Mucosa of gallbladder (tissue), 1 donor: ENCODE results near the gene TDRD1. TPM values are rescaled to one million over a fixed set of nuclear protein-coding genes. Genes with fewer than 3 reads are reported as not detected.
A peak's percentile ranks its signal among the peaks of the same experiment; 100 is the strongest.

Experiments
- DNase-seq: peaks from one replicate; pipeline ENCODE4 v3.0.0-alpha.2; 2020; ENCODE audit warnings: low spot score
- total RNA-seq: library from RNA; stranded (reverse); gene quantifications from one replicate; pipeline ENCODE4 v1.2.1, GENCODE V29; 2021
- donor health status: DM: no; HTN: no; CAD: no.

The TDRD1 gene
- total RNA-seq, 1 donor from 2014 or later, result 2.0 TPM

DNA sequence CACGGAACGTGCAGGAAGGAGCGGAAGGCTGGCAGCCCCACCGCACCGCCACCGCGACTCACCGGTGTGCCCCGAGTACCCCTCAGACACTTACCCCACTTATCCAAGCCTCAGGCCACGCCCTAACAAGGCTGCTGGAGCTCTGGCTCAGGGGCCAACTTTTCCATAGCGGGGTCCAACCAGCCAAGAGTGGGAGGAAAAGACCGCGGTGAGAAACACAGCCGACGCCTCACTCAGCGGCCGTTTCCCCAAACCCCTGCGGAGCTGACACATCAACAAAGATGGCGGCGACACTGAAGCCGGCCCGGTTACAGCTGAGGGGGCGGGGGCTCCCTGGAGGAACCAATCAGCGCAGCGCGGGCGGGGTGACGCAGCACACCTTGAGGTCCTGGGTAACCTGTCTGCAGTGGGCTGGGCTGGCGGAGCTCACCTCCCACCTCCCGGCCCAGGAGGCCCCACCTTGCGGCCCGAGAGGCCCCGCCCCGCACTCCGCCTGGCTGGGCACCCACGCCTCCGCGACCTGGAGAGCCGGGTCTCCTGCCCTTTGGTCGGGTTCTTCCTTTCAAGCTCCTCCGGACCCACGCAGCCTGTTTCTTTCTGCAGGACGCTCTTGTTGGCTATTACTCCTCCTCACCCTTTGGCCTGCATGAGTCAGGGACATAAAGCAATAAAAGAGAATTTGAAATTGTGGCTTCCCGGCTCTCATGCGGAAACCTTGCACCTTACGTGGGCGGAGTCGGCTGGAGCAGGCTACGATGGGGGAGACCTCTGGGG, 5.0 kb upstream of the TDRD1 start, which contains the start of gene CCDC186:
Gene CCDC186, minus strand, starts transcription at position 283 of the 774 bp plus-strand sequence. CDS start 10,935 bp downstream, outside the sequence.
- peak; percentile 97 for DNase-seq

DNA sequence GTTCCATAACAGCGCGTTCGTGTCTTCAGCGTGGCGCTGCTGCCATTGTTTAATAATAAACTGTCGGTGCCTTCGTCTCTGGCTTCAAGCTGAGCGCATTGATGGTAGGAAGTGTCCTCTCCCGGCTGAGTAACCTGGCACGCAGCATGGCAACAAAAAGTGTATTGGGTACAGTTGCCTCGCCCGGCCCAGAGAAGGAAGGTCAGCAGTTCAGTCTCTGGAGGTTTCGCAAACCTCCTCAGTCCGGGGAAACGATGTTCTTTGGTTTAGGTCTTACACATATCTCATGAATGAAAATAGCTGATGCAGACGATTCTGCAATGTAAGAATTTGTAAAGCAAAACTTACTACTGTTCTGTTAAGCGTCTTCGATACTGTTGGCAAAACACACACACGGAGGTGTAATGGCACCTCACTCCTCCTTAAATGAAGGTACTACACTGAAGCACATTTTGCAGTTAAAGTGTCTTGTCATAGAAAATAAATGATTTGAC, 4.4 kb upstream of the TDRD1 start:
- peak; percentile 39 for DNase-seq

DNA sequence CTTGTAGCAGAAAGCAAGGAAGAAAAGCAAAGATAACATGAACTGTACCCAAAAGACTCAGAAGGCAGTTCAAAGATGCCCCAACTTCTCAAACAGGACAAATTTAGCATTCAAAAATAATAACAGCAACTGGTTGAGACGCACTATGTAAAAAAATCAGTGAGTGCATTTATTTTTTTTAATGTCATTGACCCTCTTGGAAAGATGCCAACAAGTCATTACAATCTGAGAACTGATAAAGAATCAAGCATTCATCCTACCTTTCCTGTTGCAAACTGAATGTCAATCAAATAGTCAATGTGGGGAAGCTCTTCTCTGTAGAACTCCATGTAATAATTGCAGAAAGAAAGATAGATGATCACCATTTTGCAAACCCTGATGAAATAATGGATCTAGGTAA, 3.5 kb upstream of the TDRD1 start:
- no peak for DNase-seq

DNA sequence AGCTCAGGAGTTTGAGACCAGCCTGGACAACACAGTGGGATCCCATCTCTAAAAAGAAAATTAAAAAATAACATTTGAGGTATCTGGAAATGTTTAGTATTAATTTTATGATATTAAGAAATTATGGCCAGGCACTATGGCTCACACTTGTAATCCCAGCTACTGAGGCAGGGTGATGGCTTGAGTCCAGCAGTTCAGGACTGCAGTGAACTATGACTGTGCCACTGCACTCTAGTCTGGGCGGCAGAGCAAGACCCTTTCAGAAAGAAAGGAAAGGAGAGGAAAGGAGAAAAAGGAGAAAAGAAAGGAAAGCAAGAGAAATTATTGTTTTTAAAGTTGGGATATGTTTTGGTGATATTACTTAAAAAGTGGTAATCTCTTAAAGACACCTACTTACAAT, 2.6 kb upstream of the TDRD1 start:
- no peak for DNase-seq

DNA sequence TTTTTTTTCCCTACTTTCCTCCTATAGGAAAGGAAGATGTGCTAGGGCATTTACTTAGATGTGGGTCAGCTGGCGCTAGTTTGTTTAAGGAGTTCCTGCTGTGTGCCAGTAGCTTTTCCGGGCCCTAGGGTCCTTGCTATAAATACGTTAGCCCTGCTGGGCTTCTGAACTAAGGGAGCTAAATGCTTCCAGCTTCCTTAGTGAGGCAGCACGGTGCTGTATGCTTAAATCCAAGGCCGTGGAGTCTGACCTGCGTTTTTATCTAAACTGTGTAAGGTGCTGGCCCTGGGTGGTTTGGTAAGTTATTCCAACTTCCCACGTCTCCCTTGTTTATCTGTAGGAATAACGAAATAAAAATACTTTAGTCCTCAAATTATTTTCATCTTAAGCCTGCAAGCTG, 594 bp downstream of the TDRD1 start:
- DNase-seq, result no peak

DNA sequence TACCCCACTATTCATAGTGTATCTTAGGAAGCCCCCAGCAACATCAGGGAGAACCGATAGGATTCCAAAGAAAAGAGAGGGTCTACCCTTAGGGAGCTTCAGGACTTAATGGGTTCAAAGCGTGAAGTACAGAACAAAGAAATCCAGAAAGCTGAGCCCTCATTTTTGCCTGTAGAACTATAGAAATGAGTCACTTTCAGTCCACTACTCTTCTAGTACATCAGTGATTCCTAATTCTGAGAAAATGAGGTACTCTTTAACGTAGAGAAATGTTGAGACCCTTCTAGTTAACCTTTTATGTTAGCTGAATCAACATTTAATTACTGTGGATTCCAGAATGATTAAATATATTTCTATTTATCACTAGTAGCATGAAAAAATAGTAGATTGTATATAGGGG, 1.8 kb downstream of the TDRD1 start:
- DNase-seq, result no peak

DNA sequence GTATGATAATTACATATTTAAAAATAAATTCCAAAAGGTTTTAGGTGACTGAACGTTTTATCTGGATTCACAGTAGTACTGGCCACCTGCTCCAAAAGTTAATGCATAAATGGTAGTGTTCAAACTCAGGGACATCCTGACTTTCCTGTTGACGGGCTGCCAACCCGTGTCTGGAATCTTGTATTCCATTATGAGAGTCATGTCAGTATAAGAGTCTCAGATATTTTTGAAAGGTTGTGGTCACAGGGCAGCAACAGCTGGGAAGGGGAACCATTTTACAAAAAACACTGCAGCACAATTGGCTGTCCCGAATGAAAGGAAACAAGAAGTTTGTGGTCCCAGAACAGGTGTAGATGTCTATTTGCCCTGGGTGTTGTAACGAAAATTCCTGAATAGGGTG, 2.8 kb downstream of the TDRD1 start:
- DNase-seq, result no peak

DNA sequence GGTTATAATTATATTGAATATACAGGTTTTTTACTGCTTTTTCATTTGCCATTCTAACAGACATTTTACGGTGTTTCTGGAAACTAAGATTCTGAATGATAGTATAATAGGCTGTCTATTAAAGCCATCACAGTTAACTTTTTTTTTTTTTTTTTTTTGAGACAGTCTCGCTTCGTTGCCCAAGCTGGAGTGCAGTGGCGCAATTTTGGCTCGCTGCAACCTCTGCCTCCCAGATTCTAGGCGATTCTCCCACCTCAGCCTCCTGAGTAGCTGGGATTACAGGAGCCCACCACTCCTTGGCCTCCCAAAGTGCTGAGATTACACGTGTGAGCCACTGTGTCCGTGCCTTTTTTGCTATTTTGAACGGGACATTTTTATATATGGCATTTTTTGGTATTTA, 4.4 kb downstream of the TDRD1 start:
- DNase-seq, result no peak

DNA sequence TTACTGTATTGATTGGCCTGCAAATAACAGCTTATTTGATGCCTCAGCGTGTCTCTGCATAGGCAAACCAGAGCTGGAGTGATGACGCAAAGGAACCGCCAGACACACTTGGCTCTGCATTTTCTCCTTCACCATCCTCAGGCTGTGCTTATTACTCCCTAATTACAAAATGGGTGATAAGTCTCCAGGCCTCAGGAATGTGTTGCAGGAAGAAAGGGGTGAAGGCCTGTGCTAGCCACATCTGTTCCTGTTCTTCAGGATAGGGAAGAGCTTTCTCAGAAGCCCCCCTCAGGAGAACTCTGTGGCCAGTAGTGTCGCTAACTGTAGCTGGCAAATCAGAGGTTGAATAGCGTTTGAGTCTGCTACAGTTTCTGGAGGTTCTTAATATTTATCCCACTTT, 5.1 kb downstream of the TDRD1 start:
- DNase-seq, result no peak

DNA sequence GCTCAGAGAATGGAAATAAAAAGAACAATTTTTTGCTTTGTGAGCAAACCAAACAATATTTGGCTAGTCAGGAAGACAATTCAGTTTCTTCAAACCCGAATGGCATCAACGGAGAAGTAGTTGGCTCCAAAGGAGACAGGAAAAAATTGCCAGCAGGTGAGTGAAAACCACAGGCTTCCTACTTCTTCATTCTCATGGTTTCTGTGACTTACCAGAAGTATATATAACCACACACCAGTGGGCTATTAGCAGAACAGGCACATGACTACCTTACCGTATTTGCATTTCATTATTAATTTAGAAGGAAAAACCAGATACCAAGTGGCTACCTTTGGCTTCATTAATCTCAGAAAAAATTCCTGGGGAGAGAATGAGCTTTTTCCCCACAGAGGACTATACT, 8.8 kb downstream of the TDRD1 start:
- no peak for DNase-seq

DNA sequence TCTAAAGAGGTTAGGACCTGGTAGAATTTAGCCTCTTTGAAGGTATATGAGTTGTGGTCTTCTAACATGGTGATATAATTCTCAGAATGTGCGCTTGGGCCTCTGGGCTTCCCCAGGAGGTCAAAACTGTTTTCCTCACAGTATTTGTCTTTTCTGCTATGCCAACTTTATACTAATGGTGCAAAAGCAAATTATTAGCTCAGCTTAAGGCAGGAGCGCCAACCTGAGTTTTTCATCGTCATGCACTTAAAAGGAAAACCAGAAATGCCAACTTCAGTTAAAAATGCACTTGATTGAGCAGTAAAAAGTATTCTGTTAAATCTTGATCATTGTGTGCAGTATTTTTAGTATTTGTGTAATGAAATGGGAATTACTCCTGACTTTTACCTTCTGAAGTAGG, 9.7 kb downstream of the TDRD1 start:
- no peak for DNase-seq

DNA sequence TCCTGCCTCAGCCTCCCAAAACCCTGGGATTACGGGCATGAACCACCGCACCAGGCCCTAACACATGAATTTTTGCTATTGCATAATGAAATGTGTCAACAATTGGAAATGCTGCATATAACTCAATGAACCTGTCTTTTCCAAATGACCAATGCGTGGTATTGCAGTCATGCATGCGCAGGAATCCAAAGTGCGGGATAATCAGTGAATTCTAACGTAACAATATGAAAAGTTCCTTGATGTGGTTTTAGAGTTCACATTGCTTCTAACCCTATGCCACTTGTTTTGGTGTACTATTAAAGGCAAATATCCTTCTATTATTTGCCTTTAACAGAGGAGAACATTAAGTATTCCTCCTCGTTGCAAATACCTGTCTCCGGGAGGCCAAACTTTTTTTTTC, 10.5 kb downstream of the TDRD1 start:
- DNase-seq, result no peak

DNA sequence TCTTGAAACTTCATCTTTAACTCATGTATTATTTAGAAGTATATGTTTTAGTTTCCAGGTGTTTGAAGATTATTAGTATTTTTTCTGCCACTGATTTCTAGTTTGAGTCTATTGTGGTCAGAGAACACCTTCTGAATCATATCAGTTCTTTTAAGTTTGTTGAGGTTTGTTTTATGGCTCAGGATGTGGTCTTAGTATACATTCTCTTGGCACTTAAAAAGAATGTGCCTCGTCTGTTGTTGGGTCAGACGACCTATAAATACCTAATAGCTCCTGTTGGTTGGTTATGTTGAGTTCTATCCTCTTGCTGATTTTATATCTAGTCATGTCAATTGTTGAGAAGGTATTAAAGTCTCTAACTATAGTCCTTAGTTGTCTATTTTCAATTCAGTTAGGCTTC, 15.9 kb downstream of the TDRD1 start:
- DNase-seq, result no peak

DNA sequence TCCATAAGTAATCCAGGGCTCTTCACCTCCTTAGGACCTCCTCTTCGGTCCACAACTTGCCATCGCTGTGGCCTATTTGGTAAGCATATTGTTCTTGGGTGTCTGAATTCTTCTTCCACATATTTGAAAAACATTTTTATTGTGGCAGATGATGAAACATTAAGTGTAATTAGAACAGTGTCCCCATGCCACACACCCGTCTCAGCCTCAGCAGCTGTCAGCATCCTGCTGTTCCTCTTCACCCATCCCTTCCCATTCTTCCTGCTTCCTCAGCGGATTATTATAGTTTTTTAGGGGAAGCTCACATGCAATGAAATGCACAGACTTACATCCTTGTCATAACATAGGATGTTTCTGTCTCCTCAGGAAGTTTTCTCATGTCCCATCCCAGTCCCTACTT, 20.1 kb downstream of the TDRD1 start:
- DNase-seq, result no peak

DNA sequence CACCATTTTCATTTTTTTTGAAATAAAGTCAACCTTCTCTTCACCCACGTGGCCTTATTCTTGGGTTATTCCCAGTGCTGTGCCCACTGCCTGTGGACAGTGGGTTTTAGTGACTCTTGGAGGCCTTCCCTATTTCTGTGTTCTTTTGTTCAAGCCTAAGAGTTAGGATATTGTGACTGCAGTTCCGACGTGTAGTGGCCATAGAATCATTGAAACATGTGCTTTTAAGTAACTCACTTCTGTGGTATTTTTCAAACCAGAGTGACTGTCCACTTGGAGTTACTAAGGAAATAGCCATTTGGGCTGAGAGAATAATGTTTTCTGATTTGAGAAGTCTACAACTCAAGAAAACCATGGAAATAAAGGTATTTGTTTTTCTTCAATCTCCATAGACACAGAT, 23.7 kb downstream of the TDRD1 start:
- no peak for DNase-seq

DNA sequence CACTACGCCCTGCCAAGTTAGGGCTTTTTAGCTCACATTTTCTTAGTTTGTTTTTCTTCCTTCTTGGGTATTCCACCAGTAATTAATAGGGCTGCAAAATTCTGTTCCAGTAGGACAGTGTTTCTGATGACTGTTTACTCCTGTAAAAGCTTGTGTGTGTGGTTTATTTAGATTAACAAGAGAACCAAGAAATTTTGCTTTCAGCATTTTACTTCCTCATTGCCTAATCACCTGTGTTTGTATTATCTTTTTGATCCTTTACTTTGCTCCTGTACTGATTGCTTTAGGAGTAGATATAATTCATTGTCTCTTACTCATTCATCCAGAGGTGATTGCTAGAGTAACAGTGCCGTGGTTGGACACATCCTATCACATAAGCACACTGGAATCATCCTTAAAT, 27.7 kb downstream of the TDRD1 start:
- no peak for DNase-seq

DNA sequence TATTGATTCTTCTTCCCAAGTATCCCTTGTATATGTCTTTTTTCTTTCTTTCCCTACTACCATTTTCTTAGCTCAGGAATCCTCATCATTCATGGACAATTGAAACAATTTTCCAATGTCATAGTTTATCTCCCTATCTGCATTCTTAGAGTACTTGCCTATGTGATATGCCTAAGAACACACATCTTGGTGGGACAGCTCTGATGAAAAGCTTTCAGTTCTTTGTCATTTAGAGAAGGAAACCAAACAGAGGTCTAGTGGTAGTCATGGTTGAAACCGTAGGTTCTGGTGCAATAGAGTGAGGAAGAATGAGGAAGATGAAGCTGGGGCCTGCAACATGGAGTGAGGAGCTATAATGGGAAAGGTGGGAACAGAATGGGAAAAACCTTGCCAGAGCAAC, 28.2 kb downstream of the TDRD1 start:
- no peak for DNase-seq

DNA sequence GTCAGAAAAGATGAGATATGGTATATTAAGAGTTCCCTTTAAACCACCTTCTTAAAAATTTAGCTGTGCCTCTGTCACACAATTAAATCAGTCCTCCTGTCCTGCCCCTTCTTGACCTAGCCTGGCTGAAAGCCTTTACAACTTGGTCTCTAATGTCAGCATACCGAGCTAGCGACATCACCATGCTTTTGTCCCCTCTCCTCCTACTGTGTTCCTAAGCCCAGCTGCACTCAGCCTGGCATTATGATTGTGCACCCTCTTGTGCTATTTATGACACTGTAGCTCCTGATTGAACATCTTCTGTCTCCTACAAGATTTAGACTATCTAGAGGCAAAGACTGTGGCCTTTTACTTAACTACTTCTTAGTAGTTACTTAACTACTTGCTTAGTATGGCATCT, 29.2 kb downstream of the TDRD1 start:
- no peak for DNase-seq

DNA sequence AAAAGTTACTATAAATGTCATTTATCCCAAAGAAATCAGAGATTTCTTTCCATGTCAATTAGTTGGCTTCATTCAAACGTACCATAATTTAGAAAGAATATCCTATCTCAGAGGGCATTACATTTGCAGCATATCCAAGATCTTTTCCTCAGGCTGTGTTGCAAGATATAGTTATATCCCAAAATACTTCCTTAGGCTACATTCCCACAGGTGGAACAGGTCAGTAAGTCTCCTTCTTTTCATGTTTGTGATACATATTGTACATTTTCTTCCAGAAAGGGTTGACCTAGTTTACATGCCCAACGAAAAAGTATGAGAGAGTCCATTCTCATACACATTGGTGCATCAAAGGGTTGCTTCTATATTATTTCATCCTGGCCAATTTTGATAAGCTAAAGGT, 33.0 kb downstream of the TDRD1 start:
- DNase-seq, result no peak

DNA sequence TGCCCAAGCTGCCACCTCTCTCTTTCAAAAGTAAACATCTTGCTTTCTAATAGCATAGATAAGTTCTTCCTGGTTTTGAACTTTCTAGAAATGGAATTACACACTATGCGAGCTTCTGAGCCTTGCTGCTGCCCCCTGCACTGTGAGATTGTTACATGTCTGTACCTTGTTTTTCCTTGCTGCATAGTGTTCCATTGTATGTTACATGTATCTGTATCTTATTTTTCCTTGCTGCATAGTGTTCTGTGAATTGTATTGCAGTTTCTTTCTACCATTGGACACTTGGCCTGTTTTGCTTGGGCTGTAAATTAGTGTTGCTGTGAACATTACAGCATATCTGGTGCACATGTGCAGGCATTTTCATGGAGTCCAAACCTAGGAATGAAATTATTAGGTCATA, 35.9 kb downstream of the TDRD1 start:
- no peak for DNase-seq

DNA sequence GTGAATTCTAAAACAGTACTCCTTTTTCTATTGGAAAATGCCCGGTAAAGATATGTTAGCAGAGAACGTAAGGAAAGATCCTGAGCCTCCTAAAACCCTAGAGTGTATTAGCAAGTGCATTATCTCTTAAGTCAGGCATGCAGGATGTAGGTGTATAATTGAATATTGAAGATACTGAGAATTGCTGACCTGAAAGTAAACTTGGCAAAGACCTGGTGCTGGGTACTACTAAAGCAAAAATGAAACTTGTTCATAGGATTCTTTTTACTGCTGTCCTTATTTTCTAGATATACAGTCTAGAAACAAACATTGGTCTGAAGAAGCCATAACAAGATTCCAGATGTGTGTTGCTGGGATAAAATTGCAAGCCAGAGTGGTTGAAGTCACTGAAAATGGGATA, 41.1 kb downstream of the TDRD1 start:
- DNase-seq, result no peak

DNA sequence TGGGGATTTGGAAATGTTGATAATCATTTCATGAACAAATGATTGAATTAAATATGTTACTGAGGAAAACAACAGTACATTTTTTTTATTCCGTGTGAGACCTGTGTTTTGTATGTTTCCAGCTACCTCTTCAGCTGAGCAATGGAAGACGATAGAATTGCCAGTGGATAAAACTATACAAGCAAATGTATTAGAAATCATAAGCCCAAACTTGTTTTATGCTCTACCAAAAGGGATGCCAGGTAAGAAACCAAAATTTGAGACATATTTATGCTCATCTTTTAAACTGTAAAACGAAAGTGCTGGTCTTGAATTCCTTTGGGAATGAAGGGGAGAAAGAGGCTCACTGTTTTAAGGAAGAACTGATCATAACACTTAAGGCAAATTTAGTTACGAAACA, 42.1 kb downstream of the TDRD1 start:
- no peak for DNase-seq

DNA sequence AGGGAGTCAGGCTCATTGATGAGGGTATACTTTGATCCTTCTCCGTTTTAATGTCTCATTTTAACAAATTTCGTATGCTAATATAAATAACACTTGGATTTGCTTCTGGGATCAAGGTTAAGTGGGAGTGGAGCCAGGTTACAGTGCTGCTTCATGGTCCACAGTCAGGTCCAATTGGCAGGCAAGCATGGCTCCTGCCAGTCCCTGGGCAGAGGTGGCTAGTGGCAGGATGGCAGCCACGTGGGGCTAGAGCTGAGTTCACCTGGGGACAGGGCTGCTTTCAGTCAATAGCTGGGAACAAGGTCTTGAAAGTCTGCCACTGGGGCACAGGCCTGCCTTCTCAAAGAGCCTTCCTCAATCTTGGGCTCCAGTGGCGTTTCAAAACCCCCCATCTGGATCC, 43.9 kb downstream of the TDRD1 start:
- no peak for DNase-seq

DNA sequence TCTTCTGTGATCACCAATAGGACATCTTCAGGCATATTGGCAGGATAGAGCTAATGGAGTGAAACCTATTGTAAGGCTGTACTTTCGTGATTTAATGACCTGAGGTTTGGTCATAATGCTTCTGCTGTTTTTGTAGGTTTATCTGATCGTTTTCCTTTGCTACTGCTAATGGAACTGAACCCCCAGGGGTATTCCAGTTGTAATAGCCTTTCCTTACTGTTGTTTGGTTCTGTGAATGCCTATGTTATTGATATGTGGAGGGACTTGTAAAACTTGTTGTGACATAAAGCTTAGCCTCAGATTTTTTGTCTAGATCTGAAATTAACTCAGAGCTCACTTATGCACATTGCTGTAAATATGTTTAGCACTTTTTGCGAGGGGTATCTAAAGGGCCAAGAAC, 49.0 kb downstream of the TDRD1 start:
- DNase-seq, result no peak
